HL-60/S4 (cell line): Measurements from ENCODE around the gene SF1.

Source experiments
- in situ Hi-C: fragments of 300-500 bp; cut with MboI; formaldehyde crosslinking; loops from 2 replicates; pipeline ENCODE4 v1.14.3; 2022; ENCODE audit warnings: low sequenced_read_pairs

SF1 gene

GRCh38 chr11:64750361-64751054 is 27.8 kb downstream of the SF1 start:
- in situ Hi-C loops = no loop called here

DNA sequence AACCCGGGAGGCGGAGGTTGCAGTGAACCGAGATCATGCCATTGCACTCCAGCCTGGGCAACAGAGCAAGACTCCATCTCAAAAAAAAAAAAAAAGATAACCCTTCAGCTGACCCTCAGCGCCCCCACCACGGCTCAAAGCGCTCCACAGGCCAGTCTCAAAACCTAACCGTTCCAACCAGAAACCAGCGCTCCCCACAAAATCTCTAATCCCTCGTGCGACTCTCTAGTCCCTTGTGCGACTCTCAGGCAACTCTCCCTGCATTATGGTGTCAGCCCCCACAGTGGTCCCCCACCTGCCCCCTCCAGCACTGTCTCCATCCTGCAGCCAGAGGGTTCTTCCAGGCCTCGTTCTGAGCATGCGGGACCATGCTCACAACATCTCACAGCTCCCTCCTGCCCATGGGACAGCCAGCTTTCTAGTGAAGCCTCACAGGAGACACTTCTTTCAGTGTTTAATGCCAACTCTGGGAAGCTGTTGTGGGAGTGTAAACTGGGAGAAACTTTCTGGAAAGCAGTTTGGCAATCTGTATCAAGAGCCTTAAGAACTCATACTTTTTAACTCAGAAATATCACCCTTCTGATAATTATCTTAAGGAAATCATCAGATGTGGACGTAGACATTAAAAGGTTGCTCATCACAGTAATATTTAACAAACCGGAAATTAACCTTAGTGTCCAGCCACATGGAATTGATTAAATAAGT is 30.2 kb downstream of the SF1 start:
- in situ Hi-C loops = no loop called here

DNA sequence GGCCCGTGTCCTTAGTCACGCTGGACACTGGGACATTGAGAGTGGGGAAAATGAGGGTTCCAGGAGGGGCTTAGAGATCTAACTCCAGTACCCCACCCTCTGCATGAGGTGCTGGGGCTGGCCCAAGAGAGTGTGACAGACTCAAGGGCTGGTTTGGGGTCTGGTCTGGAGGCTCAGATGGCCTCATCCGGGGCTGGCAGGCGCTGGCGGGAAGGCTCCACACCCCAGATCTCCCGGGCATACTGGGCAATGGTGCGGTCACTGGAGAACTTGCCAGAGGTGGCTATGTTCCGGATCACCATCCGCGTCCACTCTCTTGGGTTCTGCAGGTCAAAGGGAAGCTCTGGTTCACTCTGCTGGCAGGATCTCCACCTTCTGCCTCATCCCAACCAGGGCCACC is 31.9 kb downstream of the SF1 start:
- in situ Hi-C loops = no loop called here

DNA sequence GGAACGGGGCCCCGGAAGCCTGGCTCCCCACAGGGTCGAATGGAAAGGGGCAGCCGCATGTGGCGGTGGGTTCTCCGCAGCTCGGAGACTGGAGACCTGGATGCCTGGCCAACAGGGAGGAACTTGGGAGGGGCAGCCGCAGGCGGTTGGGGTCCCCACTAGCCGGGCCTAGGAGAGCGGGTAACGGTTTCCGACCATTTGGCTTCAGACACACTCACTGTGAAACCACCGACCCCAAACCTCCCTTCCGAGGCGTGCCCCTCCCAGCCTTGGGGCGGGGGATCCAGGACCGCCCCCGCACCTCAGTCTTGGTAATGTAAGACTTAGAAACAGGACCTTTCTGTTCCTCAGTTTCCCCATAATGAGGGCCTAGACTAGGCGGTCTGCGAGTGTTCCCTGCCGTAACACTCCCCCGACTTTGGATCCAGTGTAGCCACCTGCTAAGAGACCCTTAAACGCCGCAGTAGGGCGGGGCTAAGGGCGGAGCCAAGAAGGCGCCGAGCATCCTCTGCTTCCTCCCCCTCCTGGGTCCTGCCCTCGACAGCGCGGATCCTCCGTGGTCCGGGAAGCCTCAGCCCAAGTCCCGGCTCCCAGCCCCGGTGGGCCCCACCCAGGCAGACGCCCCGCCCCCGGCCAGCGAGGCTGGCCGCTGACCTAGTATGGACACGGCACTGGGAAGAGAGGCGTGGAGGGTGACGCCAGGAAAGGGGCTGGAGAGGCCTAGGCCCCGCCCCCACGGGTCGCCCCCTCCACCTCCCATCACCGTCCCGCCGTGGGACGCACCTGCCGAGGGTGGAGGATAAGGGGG is 32.6 kb downstream of the SF1 start:
- in situ Hi-C loops = no loop called here

GRCh38 chr11:64745189-64745520 is 33.2 kb downstream of the SF1 start:
- in situ Hi-C loops = no loop called here

GRCh38 chr11:64744544-64745188 is 33.7 kb downstream of the SF1 start:
- in situ Hi-C loops = no loop called here

- in situ Hi-C loops = no loop called here
Measured at GRCh38 chr11:64743591-64744543, 34.5 kb downstream of the SF1 start, which contains the start of gene RASGRP2. RASGRP2 (minus strand) TSS chr11:64744142; CDS start chr11:64742866, 1,276 bp downstream.

DNA sequence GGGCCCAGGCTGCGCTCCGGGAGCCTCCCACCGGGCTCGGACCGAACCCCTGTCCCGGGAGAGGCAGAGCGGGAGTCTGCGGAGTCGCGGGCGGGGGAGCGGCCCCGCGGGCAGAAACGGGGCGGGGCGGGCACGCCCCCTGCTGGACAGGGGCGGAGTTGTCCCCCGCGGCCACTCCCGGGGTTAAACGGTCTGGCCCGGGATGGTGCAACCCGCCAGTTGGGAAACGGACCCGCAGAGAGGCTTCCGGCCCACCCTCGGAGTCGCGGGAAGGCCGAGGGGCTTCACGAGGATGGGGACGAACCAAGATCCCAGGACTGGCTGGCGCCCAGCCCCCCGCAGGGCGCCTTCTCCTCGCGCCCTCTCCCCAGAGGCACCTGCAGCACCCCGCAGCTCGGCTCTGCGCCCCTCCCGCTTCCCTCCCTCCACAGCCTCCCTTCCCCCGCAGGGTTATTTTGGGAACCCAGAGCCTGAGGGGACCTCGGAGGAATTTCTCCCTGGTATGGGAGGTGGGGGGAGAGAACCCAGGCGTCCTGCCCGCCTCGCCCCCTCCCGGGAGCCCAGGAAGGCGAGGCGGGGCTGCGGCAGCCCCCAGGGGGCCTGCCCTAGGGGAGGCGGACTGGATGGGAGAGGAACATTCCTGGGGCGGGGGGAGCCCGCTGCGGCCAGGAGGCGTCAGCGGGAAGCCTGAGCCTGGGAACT is 35.3 kb downstream of the SF1 start:
- in situ Hi-C loops = no loop called here

DNA sequence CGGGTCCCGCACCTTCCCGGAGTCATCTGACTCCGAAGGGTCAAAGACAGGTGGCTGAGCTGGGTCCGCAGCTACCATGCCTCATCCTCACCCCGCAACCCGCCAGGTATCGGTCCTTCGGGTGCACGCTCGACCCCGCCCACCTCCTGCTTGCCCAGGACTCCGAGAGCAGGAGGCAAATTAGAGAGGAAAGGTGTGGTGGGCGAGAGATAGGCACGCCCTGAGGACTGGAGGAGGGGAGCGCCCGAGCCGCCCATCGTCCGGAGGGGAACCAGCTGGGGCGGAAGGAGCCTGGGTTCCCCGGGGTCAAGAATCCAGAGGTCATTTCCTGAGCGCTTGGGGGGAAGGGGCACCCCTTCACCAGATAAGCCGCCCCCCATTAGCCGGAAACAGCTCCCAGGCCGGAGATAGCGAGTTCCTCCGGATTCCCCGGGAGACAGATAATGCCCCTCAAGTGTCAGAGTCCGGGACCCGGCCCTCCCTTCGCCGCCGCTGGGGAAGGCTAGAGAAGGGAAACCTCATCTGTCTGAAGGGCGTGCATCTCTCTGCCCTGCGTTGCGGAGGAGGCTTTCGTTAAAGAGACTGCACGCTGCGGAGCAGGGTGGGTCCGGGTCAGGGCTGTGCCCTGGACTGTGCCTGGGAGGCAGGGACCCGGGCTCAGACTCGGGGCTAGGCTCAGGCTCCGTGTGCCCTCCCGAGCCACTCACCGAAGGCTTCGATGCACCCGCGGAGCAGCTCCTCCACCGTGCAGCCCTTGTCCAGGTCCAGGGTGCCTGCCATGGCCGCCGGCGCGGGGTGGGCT is 36.1 kb downstream of the SF1 start:
- in situ Hi-C loops = no loop called here

DNA sequence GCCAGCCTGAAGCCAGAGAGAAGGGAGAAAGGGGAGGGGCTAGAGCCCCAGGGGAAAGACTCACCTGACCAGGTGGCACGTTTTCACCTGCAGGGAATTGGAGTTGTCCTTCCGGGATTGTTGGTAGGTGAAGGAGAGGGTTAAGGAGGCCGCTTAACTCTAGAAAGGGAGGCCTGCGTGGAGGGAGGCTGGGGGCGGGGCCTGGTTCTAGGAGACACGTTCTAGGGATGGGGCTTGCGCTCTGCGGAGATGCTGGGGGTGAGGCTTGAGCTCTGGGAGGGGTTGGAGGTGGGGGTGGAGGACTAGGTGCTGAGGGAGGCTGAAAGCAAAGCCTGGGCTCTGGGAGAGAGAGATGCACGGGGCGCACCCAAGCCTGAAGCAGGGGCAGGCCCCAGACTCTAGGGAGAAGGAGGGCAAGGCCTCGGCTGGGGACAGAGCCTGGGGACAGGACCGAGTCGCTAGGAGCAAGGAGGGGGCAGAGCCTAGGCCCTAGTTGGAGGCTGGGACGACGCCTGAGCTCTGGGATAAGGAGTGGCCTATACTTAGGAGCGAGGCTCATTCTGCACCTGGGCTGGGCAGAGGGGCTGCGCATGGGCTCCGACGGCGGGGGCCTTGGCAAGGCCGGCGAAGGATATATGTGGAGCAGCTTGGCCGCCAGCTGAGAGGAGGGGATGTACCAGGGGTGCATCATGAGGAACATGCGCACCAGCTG is 36.8 kb downstream of the SF1 start:
- in situ Hi-C loops = no loop called here

GRCh38 chr11:64739871-64740270 is 38.5 kb downstream of the SF1 start:
- in situ Hi-C loops = no loop called here

- in situ Hi-C loops = no loop called here
Measured at GRCh38 chr11:64736654-64737053, 41.7 kb downstream of the SF1 start.

DNA sequence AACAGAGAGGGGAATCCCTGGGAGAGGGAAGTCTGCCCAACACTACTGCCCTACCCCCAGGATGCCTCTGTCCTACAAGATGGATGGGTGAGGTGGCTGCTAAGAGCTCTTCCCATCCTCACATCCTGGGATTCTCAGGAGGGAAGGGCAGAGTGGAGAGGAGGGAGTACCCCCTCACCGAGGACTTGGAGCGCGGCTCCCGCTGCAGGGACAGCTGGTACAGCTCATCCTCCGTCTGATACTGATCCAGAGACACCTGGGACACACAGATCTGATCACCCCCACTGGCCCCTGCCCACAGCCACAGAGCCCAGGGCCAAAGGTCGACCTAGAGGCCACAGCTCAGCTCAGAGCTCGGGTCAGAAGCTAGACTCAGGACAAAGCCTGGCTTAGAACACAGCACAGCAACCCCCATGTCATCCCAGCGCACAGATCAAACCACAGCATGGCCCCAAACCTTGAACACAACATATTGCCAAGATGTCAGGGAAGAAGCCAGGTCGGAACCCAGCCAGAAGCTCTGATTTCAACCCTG is 42.5 kb downstream of the SF1 start:
- in situ Hi-C loops = no loop called here

DNA sequence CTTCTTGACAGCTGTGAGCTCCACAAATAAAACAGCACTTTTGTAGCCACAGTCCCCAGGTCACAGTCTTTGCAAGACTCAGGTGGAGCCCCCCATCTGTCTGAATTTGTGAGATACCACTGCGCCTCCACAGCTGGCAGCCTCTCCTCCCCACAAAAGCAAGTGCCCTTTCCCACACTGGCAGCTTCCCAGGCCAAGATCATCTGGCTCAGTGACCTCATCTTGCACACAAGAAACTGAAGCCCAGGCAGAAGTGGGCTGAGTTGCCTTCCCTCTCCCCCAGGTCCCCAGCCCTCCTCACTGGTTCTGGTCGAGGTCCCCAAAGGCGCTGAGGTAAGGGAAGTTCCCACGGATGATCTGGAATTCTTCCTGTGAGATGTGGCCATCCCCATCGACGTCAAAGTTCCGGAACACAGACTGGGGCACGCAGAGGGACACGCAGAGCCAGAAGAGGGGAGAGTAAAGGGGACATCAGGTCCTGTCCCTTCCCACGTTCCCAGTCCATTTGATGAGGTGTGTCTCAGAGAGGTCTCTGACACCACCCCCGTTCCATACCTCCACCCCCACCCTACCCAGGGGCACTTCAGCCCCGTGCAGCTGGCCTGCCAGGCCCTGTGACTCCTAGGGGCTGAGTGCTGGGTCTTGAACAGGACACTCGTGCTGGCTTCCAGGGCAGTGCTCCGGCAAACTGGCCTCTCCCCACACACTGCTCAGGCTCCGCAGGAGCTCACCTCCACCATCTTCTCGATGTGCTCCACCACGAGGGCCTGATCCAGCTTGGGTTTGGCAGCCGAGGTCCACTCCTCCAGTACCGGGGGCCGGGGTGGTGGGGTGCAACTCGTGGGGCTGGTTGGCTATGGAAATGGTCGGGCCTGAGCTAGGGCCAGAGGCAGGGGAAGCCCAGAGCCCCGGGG is 43.3 kb downstream of the SF1 start:
- in situ Hi-C loops = no loop called here

- in situ Hi-C loops = no loop called here
Measured at GRCh38 chr11:64731601-64732000, 46.7 kb downstream of the SF1 start.

- in situ Hi-C loops = no loop called here
Measured at GRCh38 chr11:64729851-64730382, 48.4 kb downstream of the SF1 start.
